Loucy (cell line): ENCODE results near the gene RPL5.

Experiments used
- H2AFZ ChIP-seq: fragments of 200-600 bp; sonication (generic); 2 replicates; pipeline ENCODE4 v1.6.0; 2016; ENCODE audit warnings: antibody characterized with exemption, mild to moderate bottlenecking, low read length, moderate library complexity
- H3F3A ChIP-seq: fragments of 200-600 bp; 2 replicates; pipeline ENCODE4 v1.6.0; 2016; ENCODE audit warnings: antibody characterized with exemption, low read depth, mild to moderate bottlenecking
- H3K27me3 ChIP-seq: fragments of 200-600 bp; sonication (generic); 2 replicates; pipeline ENCODE4 v1.6.1; 2014; ENCODE audit warnings: low read length, mild to moderate bottlenecking; ENCODE audit not compliant: insufficient read depth, poor library complexity, severe bottlenecking
- H3K36me3 ChIP-seq: fragments of 200-600 bp; sonication (generic); 2 replicates; pipeline ENCODE4 v1.6.1; 2016; ENCODE audit warnings: low read length; ENCODE audit not compliant: insufficient read depth
- H3K4me1 ChIP-seq: fragments of 200-600 bp; sonication (generic); 2 replicates; pipeline ENCODE4 v1.5.1; 2014; ENCODE audit warnings: low read length, mild to moderate bottlenecking; ENCODE audit not compliant: insufficient read depth, poor library complexity, severe bottlenecking
- H3K4me2 ChIP-seq: fragments of 200-600 bp; sonication (generic); 2 replicates; pipeline ENCODE4 v1.6.0; 2014; ENCODE audit warnings: antibody characterized with exemption, low read length, low read depth, mild to moderate bottlenecking; ENCODE audit not compliant: poor library complexity, severe bottlenecking
- H3K4me3 ChIP-seq: fragments of 200-600 bp; sonication (generic); 2 replicates; pipeline ENCODE4 v1.5.1; 2014; ENCODE audit warnings: low read length, mild to moderate bottlenecking, mixed read lengths; ENCODE audit not compliant: poor library complexity, severe bottlenecking
- H3K79me2 ChIP-seq: fragments of 200-600 bp; sonication (generic); 2 replicates; pipeline ENCODE4 v1.6.1; 2014; ENCODE audit warnings: low read length; ENCODE audit not compliant: insufficient read depth
- H3K9ac ChIP-seq: fragments of 200-600 bp; sonication (generic); 2 replicates; pipeline ENCODE4 v1.6.0; 2014; ENCODE audit warnings: mild to moderate bottlenecking, low read depth, low read length, moderate library complexity; ENCODE audit not compliant: poor library complexity, severe bottlenecking
- H3K9me2 ChIP-seq: fragments of 200-600 bp; sonication (generic); replicated peaks from 2 replicates; pipeline ENCODE4 v1.6.1; 2016; ENCODE audit warnings: low read depth, low read length, mixed read lengths
- H3K9me3 ChIP-seq: fragments of 200-600 bp; sonication (generic); 2 replicates; pipeline ENCODE4 v1.6.1; 2014; ENCODE audit warnings: mild to moderate bottlenecking, antibody characterized with exemption, low read length, low read depth; ENCODE audit not compliant: insufficient read depth
- H4K20me1 ChIP-seq: fragments of 200-600 bp; sonication (generic); 2 replicates; pipeline ENCODE4 v1.6.0; 2014; ENCODE audit warnings: antibody characterized with exemption, low read length, mild to moderate bottlenecking; ENCODE audit not compliant: insufficient read depth, poor library complexity, severe bottlenecking
- EZH2phosphoT487 ChIP-seq: fragments of 200-600 bp; IDR thresholded peaks from 2 replicates; pipeline ENCODE4 v1.6.1; 2018; ENCODE audit warnings: antibody characterized with exemption, mild to moderate bottlenecking, moderate library complexity, borderline replicate concordance
- TF ChIP-seq, protein P1 (sequence below): fragments of 200-600 bp; sonication (generic); conservative IDR thresholded peaks from 2 replicates; pipeline ENCODE4 v1.5.1; 2014; ENCODE audit warnings: mild to moderate bottlenecking, antibody characterized with exemption, low read length

Gene RPL5

GRCh38 chr1:92857817-92858216 lies 26.0 kb downstream of the RPL5 start:
- H3K9me2 ChIP-seq: no peaks in the 10 kb centered on the region
- H4K20me1 ChIP-seq: no peaks in the 10 kb centered on the region
- peaks cover 5% of the 10 kb centered on the region for H3K4me1 ChIP-seq
- H3K4me2 ChIP-seq: no peak overlapping the region
- H3K27me3 ChIP-seq: no peaks in the 10 kb centered on the region
- H3K4me3 ChIP-seq: no peak overlapping the region
- H3K79me2 ChIP-seq: no peaks in the 10 kb centered on the region
- H3F3A ChIP-seq: no peaks in the 10 kb centered on the region
- no peak for TF ChIP-seq EZH2phosphoT487
- TF ChIP-seq, protein P1, sequence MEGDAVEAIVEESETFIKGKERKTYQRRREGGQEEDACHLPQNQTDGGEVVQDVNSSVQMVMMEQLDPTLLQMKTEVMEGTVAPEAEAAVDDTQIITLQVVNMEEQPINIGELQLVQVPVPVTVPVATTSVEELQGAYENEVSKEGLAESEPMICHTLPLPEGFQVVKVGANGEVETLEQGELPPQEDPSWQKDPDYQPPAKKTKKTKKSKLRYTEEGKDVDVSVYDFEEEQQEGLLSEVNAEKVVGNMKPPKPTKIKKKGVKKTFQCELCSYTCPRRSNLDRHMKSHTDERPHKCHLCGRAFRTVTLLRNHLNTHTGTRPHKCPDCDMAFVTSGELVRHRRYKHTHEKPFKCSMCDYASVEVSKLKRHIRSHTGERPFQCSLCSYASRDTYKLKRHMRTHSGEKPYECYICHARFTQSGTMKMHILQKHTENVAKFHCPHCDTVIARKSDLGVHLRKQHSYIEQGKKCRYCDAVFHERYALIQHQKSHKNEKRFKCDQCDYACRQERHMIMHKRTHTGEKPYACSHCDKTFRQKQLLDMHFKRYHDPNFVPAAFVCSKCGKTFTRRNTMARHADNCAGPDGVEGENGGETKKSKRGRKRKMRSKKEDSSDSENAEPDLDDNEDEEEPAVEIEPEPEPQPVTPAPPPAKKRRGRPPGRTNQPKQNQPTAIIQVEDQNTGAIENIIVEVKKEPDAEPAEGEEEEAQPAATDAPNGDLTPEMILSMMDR: no peak
- H3K36me3 ChIP-seq: no peaks in the 10 kb centered on the region
- H3K9ac ChIP-seq: no peak overlapping the region
- H2AFZ ChIP-seq: no peak overlapping the region
- no peaks in the 10 kb centered on the region for H3K9me3 ChIP-seq

DNA sequence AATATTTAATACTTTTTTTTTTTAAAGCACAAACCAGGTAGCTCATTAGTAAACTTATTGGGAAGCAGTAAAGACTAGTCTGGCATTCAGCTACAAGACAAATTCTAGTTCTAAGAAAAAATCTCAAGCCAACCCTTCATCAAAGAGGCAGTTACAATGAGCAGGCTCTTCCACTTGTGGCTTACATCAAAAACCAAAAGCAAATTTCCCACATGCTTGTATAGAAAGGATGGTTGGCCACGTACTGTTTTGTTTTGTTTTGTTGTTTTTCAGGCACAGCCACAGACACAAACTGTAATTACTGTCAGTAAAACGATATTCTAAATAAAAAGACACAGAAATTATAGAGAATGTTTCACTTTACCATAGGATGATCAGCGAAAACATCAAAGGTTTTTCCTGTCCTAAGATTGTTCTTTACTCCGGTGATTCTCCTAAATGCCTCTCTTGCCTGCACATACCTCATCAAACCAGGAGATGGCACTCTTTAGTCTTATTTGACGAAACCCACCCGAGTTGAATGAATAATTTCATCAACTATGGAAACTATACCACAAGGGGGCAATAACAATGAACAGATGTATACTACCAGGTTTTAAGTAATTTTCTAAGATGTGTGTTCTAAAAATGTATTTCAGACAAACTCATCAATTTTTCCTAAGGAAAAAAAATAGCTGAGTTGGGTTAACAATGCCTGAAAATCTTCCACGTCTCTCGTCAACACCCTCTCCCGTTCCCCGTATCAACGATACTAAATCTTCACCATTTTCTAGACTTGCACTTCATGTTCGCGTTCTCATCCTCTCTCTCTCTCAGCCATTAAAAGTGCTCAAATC lies 26.9 kb downstream of the RPL5 start:
- H3K36me3 ChIP-seq: no peaks in the 10 kb centered on the region
- H3K4me2 ChIP-seq: peak overlapping the region; percentile 47

GRCh38 chr1:92859400-92860039 lies 27.7 kb downstream of the RPL5 start:
- peaks cover 5% of the 10 kb centered on the region for H3K4me1 ChIP-seq
- H3K9ac ChIP-seq: no peak overlapping the region
- H3K9me2 ChIP-seq: no peaks in the 10 kb centered on the region
- H4K20me1 ChIP-seq: no peaks in the 10 kb centered on the region
- TF ChIP-seq, protein P1: no peak
- TF ChIP-seq EZH2phosphoT487: no peak
- no peaks in the 10 kb centered on the region for H3F3A ChIP-seq
- no peaks in the 10 kb centered on the region for H3K79me2 ChIP-seq
- H3K36me3 ChIP-seq: no peaks in the 10 kb centered on the region
- H3K4me3 ChIP-seq: peak overlapping the region; percentile 49
- H3K4me2 ChIP-seq: peak overlapping the region; percentile 47
- peak overlapping the region; percentile 35; the same call in 1 of the 2 replicates for H2AFZ ChIP-seq
- H3K27me3 ChIP-seq: no peaks in the 10 kb centered on the region
- H3K9me3 ChIP-seq: no peaks in the 10 kb centered on the region

More for the DNA sequence above, 26.9 kb downstream of the RPL5 start:
- H3K79me2 ChIP-seq: no peaks in the 10 kb centered on the region
- H3F3A ChIP-seq: no peaks in the 10 kb centered on the region
- peak overlapping the region; percentile 49 for H3K4me3 ChIP-seq
- TF ChIP-seq EZH2phosphoT487: no peak
- TF ChIP-seq, protein P1: peak; percentile 100
- H3K4me1 ChIP-seq: peaks cover 5% of the 10 kb centered on the region
- H4K20me1 ChIP-seq: no peaks in the 10 kb centered on the region
- H2AFZ ChIP-seq: peak overlapping the region; percentile 35; the same call in 1 of the 2 replicates
- H3K9me3 ChIP-seq: no peaks in the 10 kb centered on the region
- no peaks in the 10 kb centered on the region for H3K9me2 ChIP-seq
- no peak overlapping the region for H3K9ac ChIP-seq
- no peaks in the 10 kb centered on the region for H3K27me3 ChIP-seq
